HepG2 (cell line): ENCODE results near the gene GRIN3B. TPM values are rescaled to one million over a fixed set of nuclear protein-coding genes. Genes with fewer than 3 reads are reported as not detected.

Source experiments
- AHDC1 ChIP-seq: sonication (generic); formaldehyde crosslinking; IDR thresholded peaks from 2 replicates; pipeline ENCODE4 v1.5.1; 2020; ENCODE audit warnings: mild to moderate bottlenecking, missing genetic modification reagents, borderline replicate concordance
- DMAP1 ChIP-seq: IDR thresholded peaks from 2 replicates; pipeline ENCODE4 v1.6.1; 2016
- DR1 ChIP-seq: sonication (generic); formaldehyde crosslinking; IDR thresholded peaks from 2 replicates; pipeline ENCODE4 v1.8.0; 2021; ENCODE audit warnings: mild to moderate bottlenecking, missing genetic modification reagents, inconsistent platforms
- ETV5 ChIP-seq: IDR thresholded peaks from 2 replicates; pipeline ENCODE4 v1.6.1; 2018; ENCODE audit warnings: missing biosample characterization, missing genetic modification reagents, inconsistent platforms, borderline replicate concordance
- IRX3 ChIP-seq: sonication (generic); formaldehyde crosslinking; IDR thresholded peaks from 2 replicates; pipeline ENCODE4 v1.8.1; 2023; ENCODE audit warnings: mild to moderate bottlenecking, low read depth, missing genetic modification reagents, borderline replicate concordance
- KMT2B ChIP-seq: IDR thresholded peaks from 2 replicates; pipeline ENCODE4 v1.6.1; 2016; ENCODE audit warnings: missing genetic modification reagents, missing compliant biosample characterization
- NFE2L2 ChIP-seq: fragments of 150-350 bp; IDR thresholded peaks from 2 replicates; pipeline ENCODE4 v1.6.1; 2014; ENCODE audit warnings: low read length
- NFRKB ChIP-seq: fragments of 450-650 bp; IDR thresholded peaks from 2 replicates; pipeline ENCODE4 v1.6.1; 2017
- POLR2AphosphoS5 ChIP-seq: IDR thresholded peaks from 2 replicates; pipeline ENCODE4 v1.6.1; 2012; ENCODE audit warnings: low read depth, low read length
- RBM39 ChIP-seq: fragments of 200-400 bp; formaldehyde crosslinking; IDR thresholded peaks from one replicate; pipeline ENCODE4 v1.6.1; 2018; ENCODE audit warnings: antibody characterized with exemption, mild to moderate bottlenecking, low read depth, low read length; ENCODE audit not compliant: poor library complexity, severe bottlenecking
- TBX3 ChIP-seq: fragments of 450-650 bp; IDR thresholded peaks from 2 replicates; pipeline ENCODE4 v1.6.1; 2017; ENCODE audit warnings: antibody characterized with exemption, mild to moderate bottlenecking, inconsistent platforms, borderline replicate concordance
- TEF ChIP-seq: sonication (generic); formaldehyde crosslinking; IDR thresholded peaks from 2 replicates; pipeline ENCODE4 v1.5.0; 2020; ENCODE audit warnings: missing genetic modification reagents
- ZNF501 ChIP-seq: sonication (generic); formaldehyde crosslinking; IDR thresholded peaks from 2 replicates; pipeline ENCODE4 v1.5.1; 2020; ENCODE audit warnings: mild to moderate bottlenecking, moderate library complexity, missing genetic modification reagents
- ZNF503 ChIP-seq: sonication (generic); formaldehyde crosslinking; IDR thresholded peaks from 2 replicates; pipeline ENCODE4 v1.4.0; 2020; ENCODE audit warnings: missing genetic modification reagents
- ZNF687 ChIP-seq: sonication (generic); formaldehyde crosslinking; IDR thresholded peaks from 2 replicates; pipeline ENCODE4 v1.5.1; 2020; ENCODE audit warnings: mild to moderate bottlenecking, missing genetic modification reagents, moderate library complexity
- polyA plus RNA-seq, 8 experiments: library from polyadenylated mRNA; depleted of rRNA in 3 of 8; stranded (reverse) in 7 of 8; unstranded in 1 of 8; fragments of >200 nt; fragmentation: Illumina TruSeq in 4 of 8; extraction: Trizol in 4 of 8; gene quantifications; 2 replicates each; pipeline versions ENCODE4 v1.2.1 to v1.2.3, GENCODE V29; 2011 to 2016; ENCODE audit warnings: low read depth in 4 of 8, missing spikeins in 1 of 8, mixed read lengths in 1 of 8; ENCODE audit not compliant: insufficient read depth in 1 of 8
- total RNA-seq, 5 experiments: library from RNA; depleted of rRNA; stranded (reverse); fragments of >200 nt; fragmentation: Illumina TruSeq; extraction: Trizol; gene quantifications; 2 replicates each; pipeline ENCODE4 v1.2.3, GENCODE V29; 2016; ENCODE audit warnings: low read depth in 1 of 5

The GRIN3B gene
- total and polyA plus RNA-seq, 2 of the 13 experiments (the other 11 are each of a cell fraction or from before 2014, with no cell fraction given): 0.07 to 0.20 TPM

GRCh38 chr19:1050989-1051788, 51.0 kb downstream of the GRIN3B start (continued):
- TF ChIP-seq AHDC1 (CRISPR knock-in tag) (no peak), KMT2B (no peak), POLR2AphosphoS5 (peak; percentile 60; the same call in 1 of the 2 replicates), ETV5 (CRISPR knock-in tag) (peak; percentile 58), NFE2L2 (no peak), IRX3 (CRISPR knock-in tag) (no peak), NFRKB (no peak), DMAP1 (CRISPR knock-in tag) (peak; percentile 77; the same call in 1 of the 2 replicates), ZNF503 (CRISPR knock-in tag) (no peak), RBM39 (no peak), DR1 (CRISPR knock-in tag) (no peak), TBX3 (no peak), ZNF687 (CRISPR knock-in tag) (peak; percentile 98), TEF (CRISPR knock-in tag) (no peak), ZNF501 (CRISPR knock-in tag) (peak; percentile 87)
